Measurements from ENCODE around the gene TBCK.

TBCK gene

GRCh38 chr4:106105697-106106096 is 210.3 kb downstream of the TBCK start:
- no peak for DNase-seq

DNA sequence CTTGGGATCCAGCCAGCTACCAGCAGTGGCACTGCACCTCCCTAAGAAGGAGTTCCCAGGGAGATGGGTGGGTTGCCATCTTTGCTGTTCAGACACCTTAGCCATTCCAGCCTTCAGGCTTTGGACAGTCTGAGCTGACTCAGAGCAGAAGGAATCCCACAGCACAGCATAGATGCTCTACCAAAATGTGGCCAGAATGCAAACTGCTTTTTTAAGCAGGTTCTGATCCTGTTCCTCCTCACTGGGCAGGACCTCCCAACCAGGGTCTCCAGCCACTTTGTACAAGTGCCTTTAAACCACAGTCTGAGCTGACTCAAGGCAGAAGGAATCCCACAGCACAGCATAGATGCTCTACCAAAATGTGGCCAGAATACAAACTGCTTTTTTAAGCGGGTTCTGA is 211.7 kb downstream of the TBCK start:
- DNase-seq, result no peak

GRCh38 chr4:106096454-106096853 is 219.6 kb downstream of the TBCK start:
- DNase-seq, result no peak

DNA sequence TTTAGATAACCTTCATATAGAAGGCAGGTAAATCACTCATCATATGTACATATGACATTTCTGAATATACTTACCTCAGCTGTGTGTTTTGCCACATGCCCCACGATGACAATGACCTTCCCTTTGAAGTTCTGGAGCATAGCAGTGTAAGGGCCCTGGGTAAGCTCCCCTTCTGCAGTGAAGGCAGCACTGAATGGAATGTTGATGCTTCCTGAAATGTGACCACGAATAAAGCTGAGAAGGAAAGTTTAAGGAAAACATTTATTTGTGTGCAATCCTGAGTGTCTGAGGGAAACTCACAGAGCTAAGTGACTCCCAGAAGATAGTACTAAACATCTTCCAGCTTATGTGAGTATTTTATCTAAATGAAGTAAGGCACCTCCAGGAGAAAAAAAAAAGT is 220.6 kb downstream of the TBCK start:
- DNase-seq, result no peak

GRCh38 chr4:106092361-106093040 is 223.5 kb downstream of the TBCK start:
- DNase-seq, result no peak

- DNase-seq, result no peak
Observed at GRCh38 chr4:106090826-106091225, 225.2 kb downstream of the TBCK start.

DNA sequence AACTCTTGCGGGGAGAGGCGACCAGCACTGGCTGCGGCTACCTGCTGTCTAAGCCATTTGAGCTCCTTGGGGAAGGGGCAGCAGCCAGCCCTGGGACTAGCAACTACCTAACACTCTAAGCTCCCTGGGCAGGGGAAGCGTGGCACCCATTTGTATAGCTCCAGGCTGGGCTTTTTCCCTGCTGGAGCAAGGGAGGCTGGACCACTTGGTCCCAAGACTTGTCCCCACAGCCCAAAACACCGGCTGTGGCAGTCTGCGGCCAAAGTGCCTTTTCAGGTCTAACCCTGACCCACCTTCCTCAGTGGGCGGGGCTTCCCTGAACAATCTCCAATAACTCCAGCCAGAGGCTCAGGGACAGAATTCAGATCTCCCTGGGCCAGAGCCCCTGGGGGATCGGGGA is 232.9 kb downstream of the TBCK start:
- no peak for DNase-seq

DNA sequence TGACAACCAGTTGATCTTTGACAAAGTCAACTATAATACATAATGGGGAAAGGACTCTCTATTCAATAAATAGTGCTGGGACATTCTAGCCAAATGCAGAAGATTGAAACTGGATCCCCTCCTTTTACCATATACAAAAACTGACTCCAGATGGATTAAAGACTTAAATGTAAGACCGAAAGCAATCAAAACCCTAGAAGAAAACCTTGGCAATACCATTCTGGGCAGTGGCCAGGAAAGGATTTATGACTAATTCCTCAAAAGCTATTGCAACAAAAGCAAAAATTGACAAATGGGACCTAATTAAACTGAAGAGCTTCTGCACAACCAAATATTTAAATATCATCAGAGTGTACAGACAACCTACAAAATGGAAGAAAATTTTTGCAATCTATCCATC is 235.6 kb downstream of the TBCK start:
- DNase-seq, result no peak

- DNase-seq, result no peak
Observed at GRCh38 chr4:106079616-106080015, 236.4 kb downstream of the TBCK start.

- DNase-seq, result no peak
Observed at GRCh38 chr4:106065018-106065417, 251.0 kb downstream of the TBCK start.

DNA sequence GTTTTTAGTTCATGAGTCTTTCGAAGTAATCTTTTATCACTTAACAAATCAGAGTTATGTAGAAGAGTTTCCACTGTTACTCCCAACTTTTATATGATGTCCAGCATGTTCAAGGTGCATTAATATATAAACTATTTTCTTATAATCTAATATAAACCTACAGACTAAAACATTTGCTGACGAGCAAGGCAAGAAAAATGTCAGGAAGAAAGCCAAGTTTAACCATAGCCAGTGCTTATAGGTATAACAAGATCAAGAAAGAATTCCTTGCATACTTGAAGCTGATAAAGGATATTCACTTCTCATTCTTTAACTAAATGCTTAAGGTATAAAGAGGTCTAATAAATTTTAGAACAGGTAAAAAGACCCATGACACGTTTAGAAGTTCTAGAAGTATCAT is 253.0 kb downstream of the TBCK start:
- DNase-seq, result no peak

DNA sequence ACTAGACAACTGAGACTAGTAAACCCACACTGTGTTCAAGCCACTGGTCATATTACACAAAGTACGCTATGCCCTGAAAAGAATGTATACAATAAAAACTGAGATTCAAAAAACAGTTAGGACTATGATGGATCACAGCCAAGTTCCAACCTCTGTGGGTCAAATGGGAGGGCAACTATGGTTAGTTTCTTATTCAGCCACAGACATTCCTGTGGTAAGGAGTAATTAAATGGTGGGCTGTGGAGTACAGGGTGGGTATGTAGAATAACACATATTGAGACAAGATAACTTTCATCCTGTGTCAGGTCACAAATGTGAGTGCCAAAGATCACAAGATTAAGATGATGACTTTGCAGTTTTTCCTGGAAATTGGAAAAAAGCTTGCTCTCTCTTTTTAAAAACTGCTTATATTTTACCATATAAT is 253.5 kb downstream of the TBCK start:
- DNase-seq, result no peak

DNA sequence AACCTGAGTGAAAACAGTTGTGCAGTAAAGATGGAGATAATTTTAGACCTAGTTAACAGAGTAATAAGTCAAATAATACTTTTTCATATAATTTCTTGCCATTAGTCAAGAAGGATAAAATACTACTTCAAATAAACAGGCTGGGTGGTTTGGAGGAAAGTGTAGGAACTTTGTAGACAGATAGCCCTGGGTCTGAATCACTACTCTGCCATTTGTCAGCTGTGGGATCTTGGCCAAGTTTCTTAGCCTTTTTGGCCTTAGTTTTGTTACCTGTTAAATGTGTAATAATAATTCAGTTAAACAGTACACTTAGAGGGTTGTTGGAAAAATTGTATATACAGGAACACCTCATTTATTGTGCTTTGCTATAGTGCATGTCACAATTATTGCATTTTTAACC is 257.1 kb downstream of the TBCK start:
- no peak for DNase-seq

DNA sequence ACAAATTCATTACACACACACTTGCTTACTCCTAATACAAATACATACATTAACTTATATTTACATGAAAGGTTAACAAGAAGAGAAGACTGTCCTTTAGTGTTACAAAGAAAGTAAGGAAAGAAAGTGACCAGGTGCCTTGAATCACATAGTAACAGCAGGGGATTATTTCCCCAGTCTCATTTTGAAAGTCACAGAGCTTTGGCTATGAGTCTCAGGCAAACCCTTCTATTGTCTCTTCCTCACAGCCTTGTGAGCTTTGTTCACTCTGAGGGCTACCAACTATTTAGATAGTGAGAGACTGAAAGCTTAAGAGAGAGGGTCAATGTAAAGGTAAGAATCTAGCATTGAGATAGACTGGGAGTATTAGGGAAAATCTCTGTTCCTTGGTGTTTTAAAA is 259.1 kb downstream of the TBCK start:
- no peak for DNase-seq

GRCh38 chr4:106051514-106051913 is 264.5 kb downstream of the TBCK start:
- DNase-seq, result no peak

- DNase-seq, result no peak
Observed at GRCh38 chr4:106049490-106049889, 266.5 kb downstream of the TBCK start.

GRCh38 chr4:106048250-106048971 is 267.6 kb downstream of the TBCK start:
- no peak for DNase-seq

DNA sequence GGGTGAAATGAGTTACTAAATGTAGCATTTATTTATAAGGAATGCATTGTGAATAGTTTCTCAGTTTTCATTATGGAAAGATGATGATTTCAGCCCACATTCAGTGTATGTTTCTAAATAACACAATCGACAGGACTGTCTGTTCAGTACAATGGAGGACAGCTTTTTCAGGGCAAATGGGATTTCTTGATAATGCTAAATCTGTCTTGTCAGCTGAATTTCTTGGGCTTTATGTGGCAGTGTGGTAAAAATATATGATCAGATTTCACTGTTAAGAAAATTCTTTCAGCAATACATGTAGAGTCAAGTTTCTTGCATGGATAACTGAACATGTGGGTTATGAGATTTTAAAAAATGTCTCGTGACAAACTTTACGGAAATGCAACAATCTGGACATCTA is 269.9 kb downstream of the TBCK start:
- DNase-seq, result no peak

GRCh38 chr4:106041294-106042002 is 274.6 kb downstream of the TBCK start:
- DNase-seq, result no peak

- DNase-seq, result no peak
Observed at GRCh38 chr4:106039796-106040195, 276.2 kb downstream of the TBCK start.

DNA sequence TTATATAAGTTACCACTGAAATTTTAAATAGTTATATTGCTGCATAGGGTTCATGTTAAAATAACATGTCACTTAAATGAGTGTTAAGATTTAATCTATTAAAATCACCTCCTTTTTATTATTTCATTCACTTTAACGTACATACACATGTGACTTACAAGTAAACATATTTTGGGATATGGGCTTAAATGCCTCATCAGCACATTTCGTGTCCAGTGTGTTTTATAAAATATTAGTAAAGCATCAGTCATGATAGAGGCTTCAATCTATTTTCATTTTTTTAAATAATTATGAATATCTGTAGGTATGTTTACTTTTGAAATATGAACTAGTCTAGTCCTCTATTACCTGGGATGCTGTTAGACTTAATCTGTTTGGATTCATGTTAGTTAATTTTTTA is 277.1 kb downstream of the TBCK start:
- DNase-seq, result no peak

DNA sequence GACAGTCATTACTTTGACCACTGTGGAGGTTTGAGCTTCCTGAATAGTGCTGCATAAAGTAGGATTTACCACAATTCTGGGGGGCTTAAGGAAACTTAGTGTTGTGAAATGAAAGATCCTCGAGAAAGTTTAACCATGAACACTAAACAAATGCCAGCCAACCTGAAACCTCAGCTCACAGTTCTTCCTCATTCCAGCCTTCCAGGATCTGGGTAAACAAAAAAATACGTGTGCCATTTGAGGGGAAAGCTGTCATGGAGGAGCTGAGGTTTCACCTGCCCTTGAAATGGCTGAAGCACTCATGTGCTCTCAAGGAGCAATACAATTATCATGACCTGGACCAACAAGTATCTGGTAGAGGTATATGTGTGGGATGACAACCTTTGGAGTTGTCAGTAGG is 278.0 kb downstream of the TBCK start:
- DNase-seq, result no peak

DNA sequence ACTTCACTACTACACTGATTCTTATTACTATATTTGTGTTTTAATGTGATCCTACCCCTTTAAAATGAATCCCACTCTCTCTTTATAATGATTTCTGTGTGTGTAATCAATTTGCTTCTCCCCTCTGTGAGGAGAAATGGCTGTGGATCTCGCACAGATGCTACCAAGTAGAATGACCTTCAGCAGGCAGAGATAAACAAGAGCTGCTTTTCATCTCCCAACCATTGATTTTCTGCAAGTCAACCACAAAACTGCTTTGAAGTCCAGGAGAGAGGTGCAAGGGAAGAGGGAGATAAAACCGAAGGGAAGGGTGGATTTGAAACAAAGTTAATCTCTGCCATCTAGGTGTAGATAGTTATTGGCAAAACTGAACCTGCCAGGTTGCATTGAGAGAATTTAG is 279.2 kb downstream of the TBCK start:
- no peak for DNase-seq

- DNase-seq, result no peak
Observed at GRCh38 chr4:106036334-106036733, 279.7 kb downstream of the TBCK start.

All from right forelimb (tissue), 1 donor.